Endothelial cell of umbilical vein (primary cell): ENCODE data around the gene GDA. TPM values are rescaled to one million over a fixed set of nuclear protein-coding genes. Genes with fewer than 3 reads are reported as not detected.
A peak's percentile ranks its signal among the peaks of the same experiment; 100 is the strongest.

Experiments used
- BruUV-seq: library from RNA; stranded (reverse); fragments of 400-500 nt; replicated peaks from 2 replicates; lab custom pipeline; 2021; lab: Mats Ljungman, UMichigan
- CTCF ChIA-PET: fragments of 300-600, 350-600 bp; sonication (Branson Sonifier 250); formaldehyde crosslinking; loops from one replicate; lab custom pipeline; 2021; ENCODE audit warnings: antibody characterized with exemption, inconsistent platforms; lab: Charles Lee
- POLR2A ChIA-PET: fragments of 300-600, 350-600 bp; sonication (Branson Sonifier 250); formaldehyde crosslinking; loops from one replicate; lab custom pipeline; 2021; ENCODE audit warnings: antibody characterized with exemption, inconsistent platforms; lab: Charles Lee
- DNase-seq: peaks from one replicate; pipeline ENCODE4 v3.0.0-alpha.2; 2011; ENCODE audit warnings: low read depth, low spot score
- FAIRE-seq: peaks from 2 replicates; lab custom pipeline; 2011; peaks lifted over from hg19 to GRCh38; lab: Jason Lieb, UNC
- H2AFZ ChIP-seq: 2 replicates; pipeline ENCODE4 v1.6.0; 2012; ENCODE audit warnings: low read depth, low read length, control low read depth, inconsistent platforms
- H3K27ac ChIP-seq: 2 replicates; pipeline ENCODE4 v1.5.1; 2011; ENCODE audit warnings: low read depth, mild to moderate bottlenecking, control low read depth, low read length, moderate library complexity; ENCODE audit not compliant: insufficient read depth
- H3K27me3 ChIP-seq, 2 experiments: 2 replicates each; pipeline versions ENCODE4 v1.6.0 to v1.6.1; 2011; ENCODE audit warnings: low read length in 2 of 2, mixed read lengths in 1 of 2; ENCODE audit not compliant: control insufficient read depth in 2 of 2, insufficient read depth in 2 of 2
- H3K36me3 ChIP-seq, 2 experiments: 2 replicates in 1 of 2; 3 replicates in 1 of 2; pipeline ENCODE4 v1.5.1; 2011; ENCODE audit warnings: low read length in 2 of 2, mild to moderate bottlenecking in 1 of 2, moderate library complexity in 1 of 2; ENCODE audit not compliant: control insufficient read depth in 2 of 2, insufficient read depth in 2 of 2; ENCODE audit errors: extremely low read depth in 1 of 2
- H3K4me1 ChIP-seq: 3 replicates; pipeline ENCODE4 v1.5.1; 2011; ENCODE audit warnings: mild to moderate bottlenecking, low read length; ENCODE audit not compliant: control insufficient read depth, insufficient read depth; ENCODE audit errors: extremely low read depth
- H3K4me2 ChIP-seq: 2 replicates; pipeline ENCODE4 v1.6.1; 2011; ENCODE audit warnings: low read length, control low read depth, mixed read lengths; ENCODE audit not compliant: insufficient read depth
- H3K4me3 ChIP-seq, 3 experiments: fragments of 200-600 bp in 1 of 3; sonication (generic), shearing (Covaris generic) in 1 of 3; replicated peaks in 1 of 3; 2 replicates each; pipeline ENCODE4 v1.5.1; 2011 to 2016; ENCODE audit warnings: control low read depth in 3 of 3, low read length in 3 of 3, mild to moderate bottlenecking in 2 of 3, inconsistent platforms in 1 of 3, low read depth in 1 of 3, moderate library complexity in 1 of 3; ENCODE audit not compliant: insufficient read depth in 1 of 3
- H3K79me2 ChIP-seq: 2 replicates; pipeline ENCODE4 v1.6.0; 2012; ENCODE audit warnings: low read length, inconsistent platforms; ENCODE audit not compliant: control insufficient read depth, insufficient read depth
- H3K9ac ChIP-seq: replicated peaks from 2 replicates; pipeline ENCODE3; 2011; ENCODE audit warnings: low read length, control low read depth; ENCODE audit not compliant: insufficient read depth; ENCODE audit errors: extremely low read depth
- H3K9me1 ChIP-seq: replicated peaks from 3 replicates; pipeline ENCODE4 v1.6.0; 2011; ENCODE audit warnings: mild to moderate bottlenecking, low read length; ENCODE audit not compliant: control insufficient read depth, insufficient read depth; ENCODE audit errors: extremely low read depth
- H3K9me3 ChIP-seq: replicated peaks from 2 replicates; pipeline ENCODE4 v1.5.1; 2012; ENCODE audit warnings: low read length, inconsistent platforms; ENCODE audit not compliant: control insufficient read depth, insufficient read depth
- H4K20me1 ChIP-seq: replicated peaks from 2 replicates; pipeline ENCODE3; 2011; ENCODE audit warnings: mild to moderate bottlenecking, low read length; ENCODE audit not compliant: control insufficient read depth, insufficient read depth; ENCODE audit errors: extremely low read depth
- CTCF ChIP-seq, 2 donors: IDR thresholded peaks; 1 replicate in 1 of 2; 2 replicates in 1 of 2; pipeline ENCODE4 v1.5.1; 2011; ENCODE audit warnings: low read length in 2 of 2, mild to moderate bottlenecking in 2 of 2, moderate library complexity in 2 of 2, control low read depth in 1 of 2, inconsistent platforms in 1 of 2, low read depth in 1 of 2; ENCODE audit not compliant: insufficient read depth in 1 of 2; ENCODE audit errors: extremely low read depth in 1 of 2
- EZH2 ChIP-seq: IDR thresholded peaks from 2 replicates; pipeline ENCODE4 v1.6.1; 2012; ENCODE audit warnings: borderline replicate concordance, low read depth, mild to moderate bottlenecking, moderate library complexity, low read length, inconsistent platforms; ENCODE audit not compliant: severe bottlenecking
- FOS ChIP-seq: IDR thresholded peaks from 2 replicates; pipeline ENCODE4 v1.6.1; 2011; ENCODE audit warnings: mild to moderate bottlenecking, low read length, moderate library complexity, borderline replicate concordance; ENCODE audit not compliant: insufficient read depth
- GATA2 ChIP-seq: IDR thresholded peaks from 2 replicates; pipeline ENCODE4 v1.7.0; 2011; ENCODE audit warnings: low read depth, mild to moderate bottlenecking, moderate library complexity, mixed read lengths, low read length; ENCODE audit not compliant: insufficient read length, insufficient read depth
- JUN ChIP-seq: IDR thresholded peaks from 2 replicates; pipeline ENCODE4 v1.6.1; 2011; ENCODE audit warnings: borderline replicate concordance, low read depth; ENCODE audit not compliant: insufficient read length, insufficient read depth
- MAX ChIP-seq: IDR thresholded peaks from 2 replicates; pipeline ENCODE4 v1.6.1; 2011; ENCODE audit not compliant: insufficient read depth, insufficient read length
- MYC ChIP-seq: IDR thresholded peaks from one replicate; pipeline ENCODE4 v1.6.1; 2011; ENCODE audit warnings: mild to moderate bottlenecking, low read depth, low read length
- POLR2A ChIP-seq: IDR thresholded peaks from 2 replicates; pipeline ENCODE4 v1.6.1; 2012; ENCODE audit warnings: low read depth, mild to moderate bottlenecking, control low read depth, low read length
- POLR2AphosphoS5 ChIP-seq: IDR thresholded peaks from 2 replicates; pipeline ENCODE4 v1.6.1; 2012; ENCODE audit warnings: low read depth, mild to moderate bottlenecking, control low read depth, low read length, moderate library complexity; ENCODE audit not compliant: insufficient read depth
- dilution Hi-C: fragments of 300-500 bp; cut with MboI; formaldehyde crosslinking; loops from one replicate; pipeline ENCODE4 v1.15.0; 2019; ENCODE audit warnings: low sequenced_read_pairs; ENCODE audit not compliant: extremely low pct_ligation_motif_present
- intact Hi-C: fragments of 100-400 bp; cut with micrococcal nuclease; formaldehyde crosslinking; loops from one replicate; pipeline ENCODE4 v1.10.0; 2022
- polyA plus RNA-seq, 4 experiments: library from polyadenylated mRNA; depleted of rRNA in 3 of 4; stranded (reverse) in 3 of 4; unstranded in 1 of 4; fragments of >200 nt; gene quantifications; 2 replicates each; pipeline versions ENCODE4 v1.2.1 to v1.2.3, GENCODE V29; 2011 to 2012; ENCODE audit warnings: missing spikeins in 1 of 4
- total RNA-seq: library from RNA; stranded (reverse); gene quantifications from 2 replicates; pipeline ENCODE4 v1.2.3, GENCODE V29; 2021

The GDA gene
- total and polyA plus RNA-seq, 2 donors (not counting 3 experiments of a cell fraction or from before 2014, with no cell fraction given), result not detected

- BruUV-seq, result no TSS peak
- H2AFZ ChIP-seq, result no peak overlapping the region
- TF ChIP-seq CTCF (IDR thresholded peaks at IDR 0.05; ENCODE audit: extremely low read depth in 1 of 2, insufficient read depth in 1 of 2, low read depth in 1 of 2, low read length in 2 of 2) (peak; percentile 85 to 92), POLR2AphosphoS5 (no peak), EZH2 (no peak)
- no peaks in the 10 kb centered on the region for H3K9me3 ChIP-seq
- H3K27me3 ChIP-seq, result peaks cover 4 to 5% of the 10 kb centered on the region in 2 experiments
- POLR2A ChIA-PET, result interaction anchor here (0.6 kb wide), 1 partner anchor 628 kb away, joined by 3 read pairs; no protein-coding TSS in a partner anchor
- H3K79me2 ChIP-seq, result no peaks in the 10 kb centered on the region
- CTCF ChIA-PET, result interaction anchor here (0.6 to 9.5 kb wide), 51 partner anchors 9 to 902 kb away, joined by 3 to 255 read pairs (median 4); partner anchors contain the start of gene ZFAND5
- H3K4me2 ChIP-seq, result no peak overlapping the region
- no peaks in the 10 kb centered on the region for H4K20me1 ChIP-seq
- dilution Hi-C loops, result no loop called here
- H3K9ac ChIP-seq, result no peak overlapping the region
- DNase-seq (peak; percentile 69), FAIRE-seq (peak; percentile 90)
- intact Hi-C loops, result loop anchor here (1.0 to 2.0 kb wide), 4 partner anchors 311 to 802 kb away; no protein-coding TSS in a partner anchor
- H3K4me3 ChIP-seq, result no peak overlapping the region
- H3K9me1 ChIP-seq, result no peaks in the 10 kb centered on the region
- no peaks in the 10 kb centered on the region for H3K4me1 ChIP-seq
- no peak overlapping the region for H3K27ac ChIP-seq
- H3K36me3 ChIP-seq, result no peaks in the 10 kb centered on the region
Observed at GRCh38 chr9:72280913-72281500, 131.8 kb downstream of the GDA start.

- no TSS peak for BruUV-seq
- Histone ChIP-seq H3K4me3 (no peak overlapping the region), H3K9me3 (no peaks in the 10 kb centered on the region), H2AFZ (no peak overlapping the region), H3K79me2 (no peaks in the 10 kb centered on the region), H3K9me1 (no peaks in the 10 kb centered on the region), H3K36me3 (no peaks in the 10 kb centered on the region), H4K20me1 (no peaks in the 10 kb centered on the region), H3K9ac (no peak overlapping the region), H3K4me1 (no peaks in the 10 kb centered on the region), H3K27ac (no peak overlapping the region), H3K4me2 (no peak overlapping the region), H3K27me3 (no peaks in the 10 kb centered on the region)
- FAIRE-seq, result no peak
- no peak for DNase-seq
- TF ChIP-seq POLR2A (no peak), JUN (no peak), FOS (no peak), GATA2 (no peak), MYC (no peak), MAX (no peak), EZH2 (no peak), POLR2AphosphoS5 (no peak), CTCF (IDR thresholded peaks at IDR 0.05; ENCODE audit: extremely low read depth in 1 of 2, insufficient read depth in 1 of 2, low read depth in 1 of 2, low read length in 2 of 2) (no peak)
- POLR2A ChIA-PET, result no interaction called here
- intact Hi-C loops, result no loop called here
- CTCF ChIA-PET, result interaction anchor here (0.6 to 7.0 kb wide), 5 partner anchors 9 to 531 kb away, joined by 4 to 73 read pairs (median 12); no protein-coding TSS in a partner anchor
- dilution Hi-C loops, result no loop called here
Observed at GRCh38 chr9:72289401-72289800, 140.2 kb downstream of the GDA start.
